Activated naive CD8-positive, alpha-beta T cell treated with anti-CD3 and anti-CD28 coated beads for 36 hours (primary cell): ENCODE measurements around the gene CPD. TPM values are rescaled to one million over a fixed set of nuclear protein-coding genes. Genes with fewer than 3 reads are reported as not detected.
"Not testable (repeated sequence)": the region's sequence is repeated elsewhere in the genome, so short reads cannot be mapped to it uniquely, and the experiment has no call there.

ENCODE experiments used
- DNase-seq: peaks from one replicate; pipeline ENCODE4 v3.0.0; 2021
- H3K27ac Mint-ChIP-seq: one replicate; pipeline ENCODE4 v1.8.0; 2022; ENCODE audit warnings: mild to moderate bottlenecking, moderate library complexity, mixed read lengths
- H3K27me3 Mint-ChIP-seq: one replicate; pipeline ENCODE4 v1.8.0; 2022; ENCODE audit warnings: mild to moderate bottlenecking, mixed read lengths
- H3K36me3 Mint-ChIP-seq: one replicate; pipeline ENCODE4 v1.8.0; 2021; ENCODE audit warnings: mild to moderate bottlenecking, mixed read lengths
- H3K4me1 Mint-ChIP-seq: one replicate; pipeline ENCODE4 v1.8.0; 2021; ENCODE audit warnings: mixed read lengths
- H3K4me3 Mint-ChIP-seq: one replicate; pipeline ENCODE4 v1.8.0; 2022; ENCODE audit warnings: mild to moderate bottlenecking, moderate library complexity, mixed read lengths
- H3K9me3 Mint-ChIP-seq: one replicate; pipeline ENCODE4 v1.8.0; 2022; ENCODE audit warnings: mixed read lengths
- total RNA-seq, 2 experiments: library from RNA; stranded (reverse); gene quantifications; one replicate each; pipeline ENCODE4 v1.2.3, GENCODE V29; 2021

The CPD gene
- total RNA-seq: 10 to 100 TPM; 23.7 to 26.2 TPM

GRCh38 chr17:30378825-30379302 is at the start of gene CPD:
CPD (plus strand) TSS chr17:30378927; CDS start chr17:30378981, 54 bp downstream.
- peaks cover 8% of the 10 kb centered on the region for H3K36me3 Mint-ChIP-seq
- H3K9me3 Mint-ChIP-seq: peaks cover 6% of the 10 kb centered on the region
- DNase-seq: peak; percentile 97
- H3K27me3 Mint-ChIP-seq: no peaks in the 10 kb centered on the region
- peak within 1 kb of the TSS; percentile 93 for H3K27ac Mint-ChIP-seq
- H3K4me1 Mint-ChIP-seq: peaks cover 58% of the 10 kb centered on the region
- H3K4me3 Mint-ChIP-seq: peak within 1 kb of the TSS; percentile 88

DNA sequence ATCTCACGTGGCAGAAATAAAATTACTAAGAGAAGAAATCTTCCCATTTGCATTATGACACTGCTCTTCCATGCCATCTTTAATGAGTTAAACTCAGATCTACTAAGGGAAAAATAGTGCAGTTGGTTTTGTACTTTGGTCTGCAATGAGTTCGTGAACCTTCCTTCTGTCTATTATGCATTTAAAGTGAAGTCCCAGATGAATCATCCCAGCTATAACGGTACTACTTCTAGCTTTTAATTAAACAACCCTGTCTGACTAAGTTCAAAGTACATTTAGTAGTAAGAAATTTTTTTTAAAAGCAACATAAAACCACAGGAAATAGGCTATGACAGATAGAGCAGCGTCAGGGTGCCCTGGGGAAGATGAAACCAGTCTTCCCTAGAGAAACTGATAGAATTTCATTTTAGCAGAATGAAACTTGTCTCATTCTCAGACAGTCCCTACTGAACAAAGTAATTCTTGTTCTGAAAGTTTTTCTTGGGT is 46.6 kb upstream of the CPD start:
- H3K27me3 Mint-ChIP-seq: no peaks in the 10 kb centered on the region
- peaks cover 48% of the 10 kb centered on the region for H3K4me1 Mint-ChIP-seq
- peak; percentile 55 for DNase-seq
- peak overlapping the region; percentile 78 for H3K27ac Mint-ChIP-seq
- H3K4me3 Mint-ChIP-seq: peak overlapping the region; percentile 55
- no peaks in the 10 kb centered on the region for H3K36me3 Mint-ChIP-seq
- H3K9me3 Mint-ChIP-seq: peaks cover 4% of the 10 kb centered on the region

DNA sequence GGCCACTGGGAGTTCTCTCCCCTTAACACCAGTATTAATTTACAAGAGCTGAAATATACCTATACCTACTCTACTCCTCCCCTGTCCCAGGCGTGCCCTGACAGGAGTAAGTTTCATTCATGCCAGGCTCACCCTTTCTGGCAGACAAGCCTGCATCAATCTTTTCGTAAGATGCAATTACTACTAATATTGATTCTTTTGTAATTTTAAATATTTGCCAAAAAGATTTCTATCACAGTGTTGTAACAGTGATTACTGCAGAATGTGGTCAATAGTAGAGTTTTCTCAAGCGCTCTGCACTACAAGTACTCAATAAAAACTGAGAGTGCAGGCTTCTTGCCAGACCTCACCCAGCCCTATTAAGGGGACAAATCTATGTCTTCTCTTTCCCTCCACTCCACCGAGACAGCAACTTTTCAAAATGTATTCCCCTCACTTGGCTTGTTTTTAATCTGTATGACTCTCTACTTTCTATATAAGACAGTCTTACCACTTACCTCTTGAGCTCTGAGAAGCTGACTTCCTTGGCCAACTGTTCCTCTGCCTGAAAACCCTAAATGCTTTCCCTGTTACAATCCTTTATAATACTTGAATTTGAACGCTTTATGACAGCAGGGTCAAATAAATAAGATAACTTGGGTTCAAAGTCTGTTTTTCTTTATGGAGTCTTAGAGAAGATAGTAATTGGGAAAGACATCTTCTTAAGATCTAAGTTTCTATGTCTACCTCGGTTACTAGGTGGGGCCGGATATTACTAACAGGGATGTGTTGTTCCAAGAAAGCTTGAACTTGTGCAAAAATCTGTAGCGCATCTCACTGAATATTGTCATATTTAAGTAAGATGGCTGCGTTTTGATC is 45.0 kb upstream of the CPD start, which contains the start of gene TMIGD1:
Gene TMIGD1, minus strand, starts transcription at position 555 of the 858 bp plus-strand sequence. CDS start 1,924 bp downstream, outside the sequence.
- Mint-ChIP-seq H3K4me1 (peaks cover 48% of the 10 kb centered on the region), H3K36me3 (no peaks in the 10 kb centered on the region), H3K27me3 (no peaks in the 10 kb centered on the region), H3K27ac (peak within 1 kb of the TSS; percentile 78), H3K9me3 (peaks cover 4% of the 10 kb centered on the region), H3K4me3 (peak within 1 kb of the TSS; percentile 22)
- DNase-seq: no peak

- no peaks in the 10 kb centered on the region for H3K27me3 Mint-ChIP-seq
- H3K4me1 Mint-ChIP-seq: peaks cover 46% of the 10 kb centered on the region
- H3K4me3 Mint-ChIP-seq: no peak overlapping the region
- no peak for DNase-seq
- H3K27ac Mint-ChIP-seq: no peak overlapping the region
- peaks cover 4% of the 10 kb centered on the region for H3K9me3 Mint-ChIP-seq
- H3K36me3 Mint-ChIP-seq: no peaks in the 10 kb centered on the region
Observed at GRCh38 chr17:30334421-30334820, 44.3 kb upstream of the CPD start.

- H3K4me1 Mint-ChIP-seq: peaks cover 45% of the 10 kb centered on the region
- H3K4me3 Mint-ChIP-seq: no peak overlapping the region
- no peak overlapping the region for H3K27ac Mint-ChIP-seq
- no peaks in the 10 kb centered on the region for H3K27me3 Mint-ChIP-seq
- H3K9me3 Mint-ChIP-seq: peaks cover 4% of the 10 kb centered on the region
- H3K36me3 Mint-ChIP-seq: no peaks in the 10 kb centered on the region
- peak; percentile 45 for DNase-seq
Observed at GRCh38 chr17:30336369-30337171, 42.2 kb upstream of the CPD start.

DNA sequence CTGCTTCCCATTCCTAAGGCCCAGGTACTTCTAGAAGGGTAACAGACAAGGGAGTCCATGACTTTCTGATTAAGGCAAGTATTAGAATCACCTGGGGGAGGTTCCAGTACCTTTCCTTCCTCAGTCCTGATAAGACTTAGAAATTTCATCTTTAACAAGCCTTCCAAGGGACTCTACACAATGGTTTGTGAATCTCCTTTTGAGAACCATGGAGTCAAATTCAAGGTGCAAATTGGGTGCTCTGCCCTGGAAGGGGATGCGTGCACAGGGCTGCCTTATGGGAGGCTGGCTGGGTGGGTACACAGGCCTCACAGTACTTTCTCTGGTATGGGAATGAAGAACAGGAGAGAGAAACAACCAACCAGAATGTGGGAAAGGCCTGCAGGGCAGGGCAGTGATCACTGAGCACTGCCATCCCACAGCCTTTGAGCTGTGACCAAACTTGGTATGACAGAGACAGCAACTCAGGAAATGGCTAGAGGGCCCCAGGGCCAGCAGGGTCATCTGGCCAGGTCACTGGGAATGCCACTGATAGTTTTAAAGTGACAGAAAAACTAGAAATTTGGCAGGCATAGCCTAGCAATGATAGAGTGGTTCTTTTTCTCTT is 41.2 kb upstream of the CPD start:
- H3K27me3 Mint-ChIP-seq: no peaks in the 10 kb centered on the region
- peaks cover 38% of the 10 kb centered on the region for H3K4me1 Mint-ChIP-seq
- H3K27ac Mint-ChIP-seq: no peak overlapping the region
- no peak overlapping the region for H3K4me3 Mint-ChIP-seq
- H3K9me3 Mint-ChIP-seq: peaks cover 4% of the 10 kb centered on the region
- no peaks in the 10 kb centered on the region for H3K36me3 Mint-ChIP-seq
- DNase-seq: no peak

DNA sequence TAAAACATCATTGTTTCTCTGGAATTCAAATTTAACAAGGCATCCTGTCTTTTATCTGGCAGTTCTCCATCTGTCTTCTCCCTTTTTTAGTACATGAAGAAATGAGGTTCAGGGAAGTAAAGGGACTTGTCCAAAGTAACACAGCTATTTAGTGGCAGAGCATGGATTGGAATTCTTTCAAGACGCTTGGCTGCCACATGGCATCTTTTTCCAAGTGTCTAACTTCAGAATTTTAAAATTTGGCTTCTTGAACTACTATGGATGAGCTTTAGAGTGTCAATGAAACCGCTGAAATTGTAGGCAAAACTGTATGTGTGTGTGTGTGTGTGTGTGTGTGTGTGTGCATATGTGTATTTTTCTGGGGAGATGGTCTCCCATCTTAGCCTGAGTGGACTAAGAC is 39.6 kb upstream of the CPD start:
- H3K4me1 Mint-ChIP-seq: peaks cover 25% of the 10 kb centered on the region
- no peaks in the 10 kb centered on the region for H3K27me3 Mint-ChIP-seq
- no peak overlapping the region for H3K27ac Mint-ChIP-seq
- H3K4me3 Mint-ChIP-seq: no peak overlapping the region
- H3K36me3 Mint-ChIP-seq: no peaks in the 10 kb centered on the region
- H3K9me3 Mint-ChIP-seq: peaks cover 4% of the 10 kb centered on the region
- DNase-seq: no peak

- no peak for DNase-seq
- H3K27me3 Mint-ChIP-seq: no peaks in the 10 kb centered on the region
- no peak overlapping the region for H3K4me3 Mint-ChIP-seq
- no peak overlapping the region for H3K27ac Mint-ChIP-seq
- no peaks in the 10 kb centered on the region for H3K36me3 Mint-ChIP-seq
- peaks cover 30% of the 10 kb centered on the region for H3K4me1 Mint-ChIP-seq
- peaks cover 2% of the 10 kb centered on the region for H3K9me3 Mint-ChIP-seq
Observed at GRCh38 chr17:30340801-30341356, 37.8 kb upstream of the CPD start.

- peaks cover 27% of the 10 kb centered on the region for H3K4me1 Mint-ChIP-seq
- no peak overlapping the region for H3K27ac Mint-ChIP-seq
- DNase-seq: no peak
- no peaks in the 10 kb centered on the region for H3K36me3 Mint-ChIP-seq
- H3K27me3 Mint-ChIP-seq: no peaks in the 10 kb centered on the region
- no peaks in the 10 kb centered on the region for H3K9me3 Mint-ChIP-seq
- H3K4me3 Mint-ChIP-seq: no peak overlapping the region
Observed at GRCh38 chr17:30341703-30342249, 37.0 kb upstream of the CPD start.

DNA sequence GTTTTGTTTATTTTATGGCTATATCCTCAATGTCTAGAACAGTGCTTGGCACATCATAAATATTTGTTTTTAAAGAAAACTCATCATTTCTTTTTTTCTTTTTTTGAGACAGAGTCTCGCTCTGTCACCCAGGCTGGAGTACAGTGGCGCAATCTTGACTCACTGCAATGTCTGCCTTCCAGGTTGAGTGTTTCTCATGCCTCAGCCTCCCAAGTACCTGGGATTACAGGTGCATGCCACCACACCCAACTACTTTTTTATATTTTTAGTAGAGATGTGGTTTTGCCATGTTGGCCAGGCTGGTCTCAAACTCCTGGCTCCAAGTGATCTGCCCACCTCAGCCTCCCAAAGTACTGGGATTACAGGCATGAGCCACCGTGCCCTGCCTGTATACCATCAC is 35.5 kb upstream of the CPD start:
- H3K9me3 Mint-ChIP-seq, H3K4me3 Mint-ChIP-seq, H3K27ac Mint-ChIP-seq: not testable (repeated sequence)

GRCh38 chr17:30343796-30344195 is 34.9 kb upstream of the CPD start:
- Mint-ChIP-seq H3K9me3 (no peaks in the 10 kb centered on the region), H3K4me3 (no peak overlapping the region), H3K27me3 (no peaks in the 10 kb centered on the region), H3K4me1 (peaks cover 25% of the 10 kb centered on the region), H3K36me3 (no peaks in the 10 kb centered on the region), H3K27ac (no peak overlapping the region)
- DNase-seq: no peak

More for the DNA sequence above, 35.5 kb upstream of the CPD start:
- H3K27me3 Mint-ChIP-seq, H3K36me3 Mint-ChIP-seq, DNase-seq: not testable (repeated sequence)
- H3K4me1 Mint-ChIP-seq: peaks cover 25% of the 10 kb centered on the region

GRCh38 chr17:30344283-30345088 is 34.2 kb upstream of the CPD start:
- Mint-ChIP-seq H3K4me1 (peaks cover 25% of the 10 kb centered on the region), H3K27ac (no peak overlapping the region), H3K9me3 (no peaks in the 10 kb centered on the region), H3K27me3 (no peaks in the 10 kb centered on the region), H3K4me3 (no peak overlapping the region), H3K36me3 (no peaks in the 10 kb centered on the region)
- DNase-seq: no peak

GRCh38 chr17:30345089-30345433 is 33.7 kb upstream of the CPD start:
- Mint-ChIP-seq H3K9me3 (no peaks in the 10 kb centered on the region), H3K36me3 (no peaks in the 10 kb centered on the region), H3K27ac (no peak overlapping the region), H3K27me3 (no peaks in the 10 kb centered on the region), H3K4me1 (peaks cover 21% of the 10 kb centered on the region), H3K4me3 (no peak overlapping the region)
- no peak for DNase-seq
